GM19023 (cell line): ENCODE data around the gene ENTPD7.
"Not testable (repeated sequence)": the region's sequence is repeated elsewhere in the genome, so short reads cannot be mapped to it uniquely, and the experiment has no call there.

Experiments
- ATAC-seq: cut with Tn5 transposase; IDR thresholded peaks from one replicate; pipeline ENCODE4 v1.9.1; 2021; ENCODE audit warnings: mild to moderate bottlenecking, moderate library complexity; ENCODE audit not compliant: unreplicated experiment

ENTPD7 gene

GRCh38 chr10:99682752-99683151 lies 23.4 kb downstream of the ENTPD7 start:
- ATAC-seq, result no peak

GRCh38 chr10:99685597-99685967 lies 26.3 kb downstream of the ENTPD7 start:
- ATAC-seq, result peak; percentile 79

- no peak for ATAC-seq
These were observed 30.2 kb downstream of the ENTPD7 start for GRCh38 chr10:99689461-99689860.

- no peak for ATAC-seq
These were observed 34.7 kb downstream of the ENTPD7 start for GRCh38 chr10:99693933-99694583.

- no peak for ATAC-seq
These were observed 36.5 kb downstream of the ENTPD7 start for GRCh38 chr10:99695761-99696160.

GRCh38 chr10:99698504-99699080 lies 39.3 kb downstream of the ENTPD7 start:
- no peak for ATAC-seq

- ATAC-seq, result no peak
These were observed 41.3 kb downstream of the ENTPD7 start for GRCh38 chr10:99700649-99701048.

- ATAC-seq, result no peak
These were observed 49.2 kb downstream of the ENTPD7 start for GRCh38 chr10:99708428-99709012.

GRCh38 chr10:99709480-99710229 lies 50.3 kb downstream of the ENTPD7 start:
- peak; percentile 83 for ATAC-seq

GRCh38 chr10:99711129-99711719 lies 51.9 kb downstream of the ENTPD7 start:
- no peak for ATAC-seq

- ATAC-seq, result no peak
These were observed 55.1 kb downstream of the ENTPD7 start for GRCh38 chr10:99714446-99714845.

- ATAC-seq, result no peak
These were observed 61.1 kb downstream of the ENTPD7 start for GRCh38 chr10:99720387-99720786.

GRCh38 chr10:99730026-99730425 lies 70.7 kb downstream of the ENTPD7 start:
- ATAC-seq, result no peak

GRCh38 chr10:99731306-99732032 lies 72.2 kb downstream of the ENTPD7 start:
- ATAC-seq, result peak; percentile 41

GRCh38 chr10:99732033-99732842 lies 72.9 kb downstream of the ENTPD7 start, which contains the start of the genes COX15 and CUTC:
Gene COX15 (minus strand): TSS chr10:99732127. CDS start chr10:99732049, 78 bp downstream.
Gene CUTC (plus strand): TSS chr10:99732234. CDS start chr10:99732349, 115 bp downstream.
- peak; percentile 90 for ATAC-seq

- ATAC-seq, result no peak
These were observed 74.1 kb downstream of the ENTPD7 start for GRCh38 chr10:99733366-99733765.

- ATAC-seq, result not testable (repeated sequence)
These were observed 74.8 kb downstream of the ENTPD7 start for GRCh38 chr10:99734111-99734510.

GRCh38 chr10:99740260-99740659 lies 81.0 kb downstream of the ENTPD7 start:
- ATAC-seq, result no peak

- no peak for ATAC-seq
These were observed 81.7 kb downstream of the ENTPD7 start for GRCh38 chr10:99740933-99741559.
